HepG2 (cell line): ENCODE results near the gene AJUBA. TPM values are rescaled to one million over a fixed set of nuclear protein-coding genes. Genes with fewer than 3 reads are reported as not detected.
A peak's percentile ranks its signal among the peaks of the same experiment; 100 is the strongest.

Experiments used
- ATF1 ChIP-seq: IDR thresholded peaks from 2 replicates; pipeline ENCODE4 v1.6.1; 2016; ENCODE audit warnings: mild to moderate bottlenecking, control low read depth
- CHD2 ChIP-seq: IDR thresholded peaks from 2 replicates; pipeline ENCODE4 v1.6.1; 2011; ENCODE audit warnings: low read depth, low read length, improper control_type of control experiment
- GATAD1 ChIP-seq: IDR thresholded peaks from 2 replicates; pipeline ENCODE4 v1.6.1; 2016; ENCODE audit warnings: missing genetic modification reagents, missing compliant biosample characterization
- KLF12 ChIP-seq: sonication (generic); formaldehyde crosslinking; IDR thresholded peaks from 2 replicates; pipeline ENCODE4 v1.4.0; 2020; ENCODE audit warnings: missing genetic modification reagents, borderline replicate concordance
- MYNN ChIP-seq: sonication (generic); formaldehyde crosslinking; IDR thresholded peaks from 2 replicates; pipeline ENCODE4 v1.4.0; 2020; ENCODE audit warnings: mild to moderate bottlenecking, low read depth, missing genetic modification reagents
- NCOA2 ChIP-seq: sonication (generic); formaldehyde crosslinking; IDR thresholded peaks from 2 replicates; pipeline ENCODE4 v1.8.0; 2022; ENCODE audit warnings: inconsistent platforms
- NFE2 ChIP-seq: sonication (generic); formaldehyde crosslinking; IDR thresholded peaks from 2 replicates; pipeline ENCODE4 v1.4.0; 2020; ENCODE audit warnings: missing genetic modification reagents
- RORA ChIP-seq: sonication (generic); formaldehyde crosslinking; IDR thresholded peaks from 2 replicates; pipeline ENCODE4 v1.5.0; 2020; ENCODE audit warnings: mild to moderate bottlenecking, missing genetic modification reagents, moderate library complexity
- RXRB ChIP-seq: IDR thresholded peaks from 2 replicates; pipeline ENCODE4 v1.6.1; 2016; ENCODE audit warnings: borderline replicate concordance, missing genetic modification reagents, missing compliant biosample characterization
- SATB2 ChIP-seq: sonication (generic); formaldehyde crosslinking; IDR thresholded peaks from 2 replicates; pipeline ENCODE4 v1.5.0; 2020; ENCODE audit warnings: missing genetic modification reagents
- TSC22D2 ChIP-seq: sonication (generic); formaldehyde crosslinking; IDR thresholded peaks from 2 replicates; pipeline ENCODE4 v1.5.1; 2020; ENCODE audit warnings: missing genetic modification reagents, mild to moderate bottlenecking, borderline replicate concordance
- ZFX ChIP-seq: sonication (generic); formaldehyde crosslinking; IDR thresholded peaks from 2 replicates; pipeline ENCODE4 v1.4.0; 2020; ENCODE audit warnings: mild to moderate bottlenecking, low read depth, missing genetic modification reagents, moderate library complexity
- ZNF160 ChIP-seq: sonication (generic); formaldehyde crosslinking; IDR thresholded peaks from 2 replicates; pipeline ENCODE4 v1.8.0; 2022; ENCODE audit warnings: mild to moderate bottlenecking, inconsistent platforms, missing genetic modification reagents
- ZNF17 ChIP-seq: sonication (generic); formaldehyde crosslinking; IDR thresholded peaks from 2 replicates; pipeline ENCODE4 v1.5.0; 2020; ENCODE audit warnings: mild to moderate bottlenecking, missing genetic modification reagents
- ZNF264 ChIP-seq: sonication (generic); formaldehyde crosslinking; IDR thresholded peaks from 2 replicates; pipeline ENCODE4 v1.4.0; 2020; ENCODE audit warnings: missing genetic modification reagents
- ZNF326 ChIP-seq: sonication (generic); formaldehyde crosslinking; IDR thresholded peaks from 2 replicates; pipeline ENCODE4 v1.4.0; 2020; ENCODE audit warnings: missing genetic modification reagents, borderline replicate concordance
- ZNF33A ChIP-seq: sonication (generic); formaldehyde crosslinking; IDR thresholded peaks from 2 replicates; pipeline ENCODE4 v1.5.1; 2020; ENCODE audit warnings: missing genetic modification reagents, mild to moderate bottlenecking, moderate library complexity, borderline replicate concordance
- ZNF367 ChIP-seq: sonication (generic); formaldehyde crosslinking; IDR thresholded peaks from 2 replicates; pipeline ENCODE4 v1.4.0; 2020; ENCODE audit warnings: missing genetic modification reagents, borderline replicate concordance
- ZNF431 ChIP-seq: sonication (generic); formaldehyde crosslinking; IDR thresholded peaks from 2 replicates; pipeline ENCODE4 v1.9.0; 2022; ENCODE audit warnings: missing genetic modification reagents, low read depth, mild to moderate bottlenecking, borderline replicate concordance
- ZNF543 ChIP-seq: sonication (generic); formaldehyde crosslinking; IDR thresholded peaks from 2 replicates; pipeline ENCODE4 v1.4.0; 2020; ENCODE audit warnings: mild to moderate bottlenecking, missing genetic modification reagents
- ZNF678 ChIP-seq: sonication (generic); formaldehyde crosslinking; IDR thresholded peaks from 2 replicates; pipeline ENCODE4 v1.4.0; 2020; ENCODE audit warnings: mild to moderate bottlenecking, missing genetic modification reagents
- ZNF782 ChIP-seq: sonication (generic); formaldehyde crosslinking; IDR thresholded peaks from 2 replicates; pipeline ENCODE4 v1.4.0; 2020; ENCODE audit warnings: missing genetic modification reagents, mild to moderate bottlenecking, borderline replicate concordance
- polyA plus RNA-seq, 8 experiments: library from polyadenylated mRNA; depleted of rRNA in 3 of 8; stranded (reverse) in 7 of 8; unstranded in 1 of 8; fragments of >200 nt; fragmentation: Illumina TruSeq in 4 of 8; extraction: Trizol in 4 of 8; gene quantifications; 2 replicates each; pipeline versions ENCODE4 v1.2.1 to v1.2.3, GENCODE V29; 2011 to 2016; ENCODE audit warnings: low read depth in 4 of 8, missing spikeins in 1 of 8, mixed read lengths in 1 of 8; ENCODE audit not compliant: insufficient read depth in 1 of 8
- total RNA-seq, 5 experiments: library from RNA; depleted of rRNA; stranded (reverse); fragments of >200 nt; fragmentation: Illumina TruSeq; extraction: Trizol; gene quantifications; 2 replicates each; pipeline ENCODE4 v1.2.3, GENCODE V29; 2016; ENCODE audit warnings: low read depth in 1 of 5
- TF ChIP-seq, protein P1 (sequence below): sonication (generic); formaldehyde crosslinking; IDR thresholded peaks from 2 replicates; pipeline ENCODE4 v1.5.1; 2020; ENCODE audit warnings: missing genetic modification reagents, mild to moderate bottlenecking, borderline replicate concordance
- TF ChIP-seq, protein P2 (sequence below): sonication (generic); formaldehyde crosslinking; IDR thresholded peaks from 2 replicates; pipeline ENCODE4 v1.8.0; 2022; ENCODE audit warnings: low read depth, missing genetic modification reagents
- TF ChIP-seq, protein P3 (sequence below): sonication (generic); formaldehyde crosslinking; IDR thresholded peaks from 2 replicates; pipeline ENCODE4 v1.8.1; 2023; ENCODE audit warnings: mild to moderate bottlenecking, missing genetic modification reagents
- TF ChIP-seq, protein P4 (sequence below): sonication (generic); formaldehyde crosslinking; IDR thresholded peaks from 2 replicates; pipeline ENCODE4 v1.4.0; 2020; ENCODE audit warnings: missing genetic modification reagents

AJUBA gene
- total and polyA plus RNA-seq, 2 of the 13 experiments (the other 11 are each of a cell fraction or from before 2014, with no cell fraction given): 157 to 241 TPM

DNA sequence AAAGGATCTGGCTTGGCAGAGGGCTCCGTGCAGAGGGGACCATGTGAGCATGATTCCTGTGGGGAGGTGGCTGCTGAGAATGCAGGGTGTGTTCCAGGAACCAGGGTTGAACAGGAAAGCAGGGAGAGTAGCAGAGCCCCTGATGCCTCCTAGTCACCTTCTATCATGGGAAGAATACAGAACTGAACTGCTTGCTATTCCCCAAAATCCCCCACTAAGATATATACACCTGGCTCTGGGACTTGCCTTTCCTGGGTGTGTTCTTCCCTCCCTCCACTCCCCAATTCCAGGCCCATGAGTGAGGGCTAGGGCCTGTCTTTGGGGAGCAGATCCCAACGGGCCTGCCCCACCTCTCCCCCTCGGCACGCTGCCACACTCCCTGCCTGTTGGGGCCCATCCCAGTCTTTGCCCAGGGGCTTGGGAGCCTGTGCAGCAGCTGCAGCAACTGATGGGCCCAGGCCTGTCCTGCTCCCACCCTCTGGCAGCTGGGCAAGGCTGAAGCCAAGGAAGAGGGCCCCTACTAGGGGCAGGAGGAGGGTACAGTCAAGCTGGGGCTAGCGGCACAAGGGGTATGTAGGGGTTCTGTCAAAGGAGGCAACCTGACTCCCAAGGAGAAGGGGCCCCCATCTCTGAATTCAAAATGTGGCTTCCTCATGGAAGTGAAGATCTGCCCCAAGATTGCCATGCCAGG is 3.2 kb downstream of the AJUBA start (continued):
- TF ChIP-seq, protein P1, sequence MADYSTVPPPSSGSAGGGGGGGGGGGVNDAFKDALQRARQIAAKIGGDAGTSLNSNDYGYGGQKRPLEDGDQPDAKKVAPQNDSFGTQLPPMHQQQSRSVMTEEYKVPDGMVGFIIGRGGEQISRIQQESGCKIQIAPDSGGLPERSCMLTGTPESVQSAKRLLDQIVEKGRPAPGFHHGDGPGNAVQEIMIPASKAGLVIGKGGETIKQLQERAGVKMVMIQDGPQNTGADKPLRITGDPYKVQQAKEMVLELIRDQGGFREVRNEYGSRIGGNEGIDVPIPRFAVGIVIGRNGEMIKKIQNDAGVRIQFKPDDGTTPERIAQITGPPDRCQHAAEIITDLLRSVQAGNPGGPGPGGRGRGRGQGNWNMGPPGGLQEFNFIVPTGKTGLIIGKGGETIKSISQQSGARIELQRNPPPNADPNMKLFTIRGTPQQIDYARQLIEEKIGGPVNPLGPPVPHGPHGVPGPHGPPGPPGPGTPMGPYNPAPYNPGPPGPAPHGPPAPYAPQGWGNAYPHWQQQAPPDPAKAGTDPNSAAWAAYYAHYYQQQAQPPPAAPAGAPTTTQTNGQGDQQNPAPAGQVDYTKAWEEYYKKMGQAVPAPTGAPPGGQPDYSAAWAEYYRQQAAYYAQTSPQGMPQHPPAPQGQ (CRISPR knock-in tag): no peak
- no peak for TF ChIP-seq SATB2 (CRISPR knock-in tag)
- TF ChIP-seq ZNF431 (CRISPR knock-in tag): no peak
- no peak for TF ChIP-seq KLF12 (CRISPR knock-in tag)
- peak; percentile 94; the same call in 1 of the 2 replicates for TF ChIP-seq ZNF326 (CRISPR knock-in tag)
- peak; percentile 19; the same call in 1 of the 2 replicates for TF ChIP-seq ZNF543 (CRISPR knock-in tag)
- TF ChIP-seq ZNF367: no peak
- TF ChIP-seq, protein P2, sequence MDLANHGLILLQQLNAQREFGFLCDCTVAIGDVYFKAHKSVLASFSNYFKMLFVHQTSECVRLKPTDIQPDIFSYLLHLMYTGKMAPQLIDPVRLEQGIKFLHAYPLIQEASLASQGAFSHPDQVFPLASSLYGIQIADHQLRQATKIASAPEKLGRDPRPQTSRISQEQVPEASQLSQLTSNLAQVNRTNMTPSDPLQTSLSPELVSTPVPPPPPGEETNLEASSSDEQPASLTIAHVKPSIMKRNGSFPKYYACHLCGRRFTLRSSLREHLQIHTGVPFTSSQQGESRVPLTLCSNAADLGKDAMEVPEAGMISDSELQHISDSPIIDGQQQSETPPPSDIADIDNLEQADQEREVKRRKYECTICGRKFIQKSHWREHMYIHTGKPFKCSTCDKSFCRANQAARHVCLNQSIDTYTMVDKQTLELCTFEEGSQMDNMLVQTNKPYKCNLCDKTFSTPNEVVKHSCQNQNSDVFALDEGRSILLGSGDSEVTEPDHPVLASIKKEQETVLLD (CRISPR knock-in tag): no peak
- TF ChIP-seq RORA (CRISPR knock-in tag): no peak
- no peak for TF ChIP-seq ZNF33A
- TF ChIP-seq NFE2: no peak
- TF ChIP-seq GATAD1 (CRISPR knock-in tag): peak; percentile 4; the same call in 1 of the 2 replicates
- peak; percentile 89 for TF ChIP-seq ZFX (CRISPR knock-in tag)
- TF ChIP-seq CHD2: no peak
- TF ChIP-seq ATF1: no peak
- TF ChIP-seq NCOA2 (CRISPR knock-in tag): no peak; the same call in 1 of the 2 replicates
- TF ChIP-seq ZNF678: peak; percentile 91; the same call in 1 of the 2 replicates
- TF ChIP-seq, protein P3, sequence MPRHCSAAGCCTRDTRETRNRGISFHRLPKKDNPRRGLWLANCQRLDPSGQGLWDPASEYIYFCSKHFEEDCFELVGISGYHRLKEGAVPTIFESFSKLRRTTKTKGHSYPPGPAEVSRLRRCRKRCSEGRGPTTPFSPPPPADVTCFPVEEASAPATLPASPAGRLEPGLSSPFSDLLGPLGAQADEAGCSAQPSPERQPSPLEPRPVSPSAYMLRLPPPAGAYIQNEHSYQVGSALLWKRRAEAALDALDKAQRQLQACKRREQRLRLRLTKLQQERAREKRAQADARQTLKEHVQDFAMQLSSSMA (CRISPR knock-in tag): no peak
- TF ChIP-seq ZNF264 (CRISPR knock-in tag): no peak
- no peak for TF ChIP-seq ZNF160 (CRISPR knock-in tag)
- no peak for TF ChIP-seq RXRB (CRISPR knock-in tag)
- peak; percentile 60; the same call in 1 of the 2 replicates for TF ChIP-seq MYNN
- TF ChIP-seq, protein P4, sequence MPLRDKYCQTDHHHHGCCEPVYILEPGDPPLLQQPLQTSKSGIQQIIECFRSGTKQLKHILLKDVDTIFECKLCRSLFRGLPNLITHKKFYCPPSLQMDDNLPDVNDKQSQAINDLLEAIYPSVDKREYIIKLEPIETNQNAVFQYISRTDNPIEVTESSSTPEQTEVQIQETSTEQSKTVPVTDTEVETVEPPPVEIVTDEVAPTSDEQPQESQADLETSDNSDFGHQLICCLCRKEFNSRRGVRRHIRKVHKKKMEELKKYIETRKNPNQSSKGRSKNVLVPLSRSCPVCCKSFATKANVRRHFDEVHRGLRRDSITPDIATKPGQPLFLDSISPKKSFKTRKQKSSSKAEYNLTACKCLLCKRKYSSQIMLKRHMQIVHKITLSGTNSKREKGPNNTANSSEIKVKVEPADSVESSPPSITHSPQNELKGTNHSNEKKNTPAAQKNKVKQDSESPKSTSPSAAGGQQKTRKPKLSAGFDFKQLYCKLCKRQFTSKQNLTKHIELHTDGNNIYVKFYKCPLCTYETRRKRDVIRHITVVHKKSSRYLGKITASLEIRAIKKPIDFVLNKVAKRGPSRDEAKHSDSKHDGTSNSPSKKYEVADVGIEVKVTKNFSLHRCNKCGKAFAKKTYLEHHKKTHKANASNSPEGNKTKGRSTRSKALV (CRISPR knock-in tag): no peak
- TF ChIP-seq ZNF782 (CRISPR knock-in tag): no peak; the same call in 1 of the 2 replicates
- no peak for TF ChIP-seq ZNF17 (CRISPR knock-in tag)
- peak; percentile 82; the same call in 1 of the 2 replicates for TF ChIP-seq TSC22D2 (CRISPR knock-in tag)
